DMS79 treated with DMSO at 0.1 percent for 48 hours (cell line): ENCODE measurements around the gene FGF22.

ENCODE experiments used
- DNase-seq: peaks from one replicate; lab custom pipeline; 2025; lab: John Stamatoyannopoulos, UW

The FGF22 gene

GRCh38 chr19:644363-644762, 4.7 kb downstream of the FGF22 start:
- no peak for DNase-seq

GRCh38 chr19:644789-645188, 5.1 kb downstream of the FGF22 start:
- no peak for DNase-seq

GRCh38 chr19:645912-646778, 6.5 kb downstream of the FGF22 start:
- no peak for DNase-seq

GRCh38 chr19:646779-647565, 7.3 kb downstream of the FGF22 start:
- DNase-seq: no peak

- no peak for DNase-seq
Observed at GRCh38 chr19:647566-648284, 8.0 kb downstream of the FGF22 start.

GRCh38 chr19:648305-648704, 8.6 kb downstream of the FGF22 start:
- no peak for DNase-seq

GRCh38 chr19:648904-649801, 9.5 kb downstream of the FGF22 start:
- no peak for DNase-seq

DNA sequence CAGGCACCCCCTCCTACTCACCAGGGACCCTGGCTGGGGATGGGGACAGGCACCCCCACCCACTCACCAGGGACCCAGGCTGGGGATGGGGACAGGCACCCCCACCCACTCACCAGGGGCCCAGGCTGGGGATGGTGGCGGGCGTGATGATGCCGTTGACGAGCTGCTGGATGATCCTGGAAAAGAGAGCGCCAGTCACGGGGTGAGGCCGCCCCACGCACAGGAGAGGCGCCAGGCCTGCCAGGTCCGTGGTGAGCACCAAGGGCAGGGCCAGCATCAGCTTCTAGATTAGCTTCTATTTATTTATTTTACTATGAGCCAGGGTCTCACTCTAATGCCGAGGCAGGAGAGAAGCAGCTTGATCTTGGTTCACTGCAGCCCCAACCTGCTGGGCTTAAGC, 10.4 kb downstream of the FGF22 start:
- DNase-seq: no peak

GRCh38 chr19:651114-651818, 11.6 kb downstream of the FGF22 start:
- DNase-seq: no peak

- no peak for DNase-seq
Observed at GRCh38 chr19:651991-652390, 12.3 kb downstream of the FGF22 start.

DNA sequence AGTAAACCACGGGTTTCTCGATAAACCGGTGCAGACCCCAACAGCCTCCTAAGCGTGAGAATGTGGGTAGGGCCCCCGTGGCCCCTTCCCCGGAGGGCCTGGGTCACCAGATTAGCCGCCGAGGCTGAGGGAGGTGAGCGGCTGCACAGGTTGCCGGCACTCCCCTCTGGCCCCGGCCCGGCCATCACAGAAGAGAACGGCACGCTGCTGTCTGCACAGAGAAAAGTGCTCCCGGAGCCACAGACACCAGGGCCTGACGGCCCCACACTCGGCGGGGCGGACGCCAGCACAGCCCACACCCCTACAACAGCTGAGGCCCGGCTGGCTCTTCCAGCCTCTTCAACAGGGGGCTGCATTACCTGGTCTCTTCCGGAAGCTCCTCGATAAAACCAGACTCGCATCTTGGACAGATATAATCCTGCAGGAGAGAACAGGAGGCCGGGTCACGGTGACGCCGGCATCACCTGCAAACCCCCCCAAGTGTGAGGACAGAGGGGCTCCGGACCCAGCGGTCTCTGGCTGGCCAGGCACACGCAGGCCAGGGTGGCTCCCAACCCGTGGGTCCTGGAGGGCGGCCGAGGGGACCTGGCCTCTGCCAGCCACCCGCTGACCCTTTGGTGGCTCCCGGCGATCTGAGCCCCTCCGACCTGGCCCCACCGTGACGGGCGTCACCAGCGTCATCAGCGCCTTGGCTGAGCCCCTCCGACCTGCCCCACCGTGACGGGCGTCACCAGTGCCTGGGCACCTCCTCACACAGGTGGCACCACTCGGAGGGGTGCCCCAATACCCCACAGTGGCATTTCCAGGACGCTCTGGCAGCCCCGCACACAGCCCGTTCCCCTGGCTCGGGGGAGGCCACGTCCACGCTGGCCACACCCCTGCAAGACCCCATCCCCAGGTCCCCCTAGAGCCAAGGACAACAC, 13.0 kb downstream of the FGF22 start:
- no peak for DNase-seq

GRCh38 chr19:653425-653824, 13.7 kb downstream of the FGF22 start:
- DNase-seq: no peak

DNA sequence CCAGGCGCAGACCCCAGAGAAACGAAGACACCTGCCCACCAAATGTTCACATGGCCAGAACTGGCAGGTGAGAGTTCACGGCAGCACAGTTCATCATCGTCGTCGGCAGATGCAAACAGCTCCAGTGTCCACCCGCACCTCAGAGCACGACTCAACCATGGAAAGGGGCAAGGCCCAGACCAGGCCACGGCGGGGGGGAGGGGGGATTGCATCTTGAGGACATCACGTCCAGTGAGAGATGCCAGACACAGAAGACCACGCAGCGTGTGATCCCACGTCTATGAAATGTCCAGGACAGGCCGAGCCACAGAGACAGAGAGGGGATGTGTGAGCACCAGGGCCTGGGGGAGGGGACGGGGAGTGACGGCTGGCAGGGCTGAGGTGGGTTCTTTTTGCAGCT, 16.0 kb downstream of the FGF22 start:
- DNase-seq: no peak

DNA sequence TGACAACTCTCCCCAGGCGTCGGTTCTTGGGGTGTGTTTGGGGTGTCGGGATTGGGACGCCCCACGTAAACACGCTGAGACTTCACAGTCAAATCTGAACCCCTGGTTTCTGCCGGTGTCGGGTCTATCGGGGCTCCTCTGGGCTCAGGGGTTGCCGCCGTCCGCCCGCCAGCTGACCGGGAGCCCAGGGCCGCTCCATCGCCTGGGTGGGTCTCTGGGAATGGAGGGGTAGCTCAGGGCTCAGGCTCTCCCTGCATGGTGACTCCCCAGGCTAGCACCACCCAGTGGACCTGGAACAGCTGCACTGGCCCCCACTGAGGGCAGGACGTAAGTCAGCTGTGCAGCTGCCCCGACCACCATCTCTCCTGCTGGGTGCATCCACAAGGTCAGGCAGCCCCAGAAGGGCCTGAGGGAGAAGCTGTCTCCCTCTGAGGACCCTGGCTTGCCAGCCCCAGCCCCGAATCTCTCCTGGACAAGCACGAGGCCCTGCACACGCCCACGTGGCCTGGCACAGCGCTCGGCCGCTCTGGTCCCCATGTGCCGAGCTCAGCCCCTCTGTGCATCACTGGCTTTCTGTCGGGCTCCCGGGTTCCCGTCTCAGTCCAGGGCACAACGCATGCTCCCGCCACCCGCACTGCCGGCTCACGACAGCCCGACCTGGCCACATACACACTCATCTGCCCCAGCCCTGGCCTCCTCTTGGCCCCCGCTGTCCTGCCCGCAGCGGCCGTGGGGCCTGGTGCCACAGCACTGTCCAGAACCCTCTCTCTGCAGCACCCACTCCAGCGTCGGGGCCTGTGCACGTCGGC, 17.3 kb downstream of the FGF22 start:
- no peak for DNase-seq

DNA sequence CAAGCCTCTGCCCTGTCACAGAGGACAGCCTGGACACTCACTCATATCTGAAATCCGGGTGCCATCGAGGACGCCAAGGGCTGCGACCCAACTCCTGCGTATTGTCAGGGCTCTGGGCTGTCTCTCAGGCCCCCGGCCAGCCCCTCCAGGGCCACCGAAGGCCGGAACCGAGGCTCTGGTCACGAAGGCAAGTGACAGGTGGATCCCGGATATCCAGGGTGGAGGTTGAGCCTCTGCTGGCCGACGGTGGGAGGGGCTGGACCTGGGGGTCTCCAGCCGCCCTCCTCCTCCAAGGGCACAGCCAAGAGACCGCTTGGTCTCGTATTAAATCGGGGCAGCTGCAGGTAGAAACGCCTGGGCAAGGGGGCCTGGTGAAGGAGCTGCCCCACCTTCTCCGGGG, 17.9 kb downstream of the FGF22 start:
- no peak for DNase-seq

GRCh38 chr19:658059-658839, 18.6 kb downstream of the FGF22 start:
- DNase-seq: no peak

DNA sequence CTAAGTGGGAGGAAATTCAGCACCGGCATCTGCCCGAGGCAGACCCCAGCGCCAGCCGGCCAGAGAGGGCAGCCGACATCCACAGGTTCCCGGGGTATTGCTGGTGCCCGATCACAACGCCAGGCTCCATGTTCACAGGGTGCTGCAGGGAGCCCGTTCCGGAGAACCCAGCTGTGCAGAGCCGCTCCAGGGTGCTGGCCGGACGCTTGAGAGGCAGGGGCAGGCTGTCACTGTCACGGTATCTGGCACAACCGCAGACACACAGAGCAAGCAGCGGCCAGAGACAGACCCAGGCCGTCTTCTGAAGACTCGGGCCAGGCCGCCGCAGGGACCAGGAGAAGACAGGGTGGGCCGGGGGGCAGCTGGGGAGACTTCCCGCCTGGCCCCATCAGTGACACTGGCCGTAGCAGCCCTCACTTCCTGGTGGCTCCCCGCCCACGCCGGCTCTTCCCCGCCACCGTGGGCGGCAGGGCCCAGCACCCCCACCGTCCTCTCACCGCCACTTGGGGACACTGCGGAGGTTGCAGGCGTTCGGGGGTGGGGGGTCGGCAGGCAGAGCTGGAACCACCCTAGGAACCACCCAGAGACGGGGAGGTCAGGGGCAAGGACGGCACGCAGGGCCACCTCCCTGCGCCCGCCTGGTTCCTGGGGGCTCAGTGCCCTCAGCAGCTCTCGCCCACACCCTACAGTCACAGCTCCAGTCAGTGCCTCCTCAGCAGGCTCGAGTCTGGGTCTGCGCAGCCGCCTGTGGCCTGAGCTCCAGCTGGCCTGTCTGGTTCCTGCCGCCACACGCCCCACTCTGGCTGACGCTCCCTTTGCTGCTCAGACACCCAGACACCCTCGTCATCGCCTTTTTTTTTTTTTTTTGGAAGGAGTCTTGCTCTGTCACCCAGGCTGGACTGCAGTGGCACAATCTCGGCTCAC, 19.5 kb downstream of the FGF22 start:
- no peak for DNase-seq
